ENCODE measurements around the gene MAMSTR. TPM values are rescaled to one million over a fixed set of nuclear protein-coding genes. Genes with fewer than 3 reads are reported as not detected.

MAMSTR gene
- total RNA-seq, 4 donors from 2014 or later: 0.57 to 1.6 (median 1.5) TPM

DNA sequence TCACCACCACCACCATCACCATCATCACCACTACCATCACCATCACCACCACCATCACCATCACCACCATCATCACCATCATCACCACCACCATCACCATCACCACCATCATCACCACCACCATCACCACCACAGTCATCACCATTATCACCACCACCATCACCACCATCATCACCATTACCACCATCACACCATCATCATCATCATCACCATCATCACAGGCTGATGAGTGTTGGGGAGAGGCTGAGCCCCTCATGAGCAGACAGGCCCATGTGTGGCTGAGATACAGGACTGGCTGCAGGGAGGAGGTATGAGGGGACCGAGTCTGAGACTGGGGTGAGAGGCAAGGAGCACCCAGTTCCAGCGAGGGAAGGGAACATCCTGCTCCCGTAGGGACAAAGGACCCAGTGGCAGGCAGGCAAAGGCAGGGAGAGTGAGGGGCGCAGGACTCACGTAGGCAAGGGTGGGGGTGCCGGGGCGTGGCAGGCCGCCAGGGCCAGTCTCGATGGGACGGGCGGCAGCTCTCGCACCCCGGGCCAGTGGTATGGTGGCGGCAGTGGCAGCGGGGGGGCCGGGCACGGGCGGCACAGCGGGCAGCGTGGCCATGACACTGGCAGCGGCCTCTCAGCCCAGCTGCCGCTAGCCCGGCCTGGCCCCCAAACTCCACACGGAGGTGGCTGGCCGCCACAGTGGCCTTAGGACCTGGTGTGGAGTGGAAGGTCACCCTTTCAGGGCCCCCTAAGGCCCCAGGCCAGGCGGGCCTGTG is 49.4 kb downstream of the MAMSTR start:
- Histone ChIP-seq H3K9me3 (no peaks in the 10 kb centered on the region), H3K27ac (no peak overlapping the region), H3K4me3 (no peak overlapping the region), H3K4me1 (peaks cover 2% of the 10 kb centered on the region), H3K27me3 (no peaks in the 10 kb centered on the region), H3K36me3 (no peaks in the 10 kb centered on the region)
- no peak for DNase-seq (ENCODE audit: low spot score in 2 of 2)
- TF ChIP-seq POLR2A (IDR thresholded peaks at IDR 0.05) (no peak), EP300 (IDR thresholded peaks at IDR 0.05) (no peak), POLR2AphosphoS5 (IDR thresholded peaks at IDR 0.05) (no peak)
- TF ChIP-seq, protein P1, sequence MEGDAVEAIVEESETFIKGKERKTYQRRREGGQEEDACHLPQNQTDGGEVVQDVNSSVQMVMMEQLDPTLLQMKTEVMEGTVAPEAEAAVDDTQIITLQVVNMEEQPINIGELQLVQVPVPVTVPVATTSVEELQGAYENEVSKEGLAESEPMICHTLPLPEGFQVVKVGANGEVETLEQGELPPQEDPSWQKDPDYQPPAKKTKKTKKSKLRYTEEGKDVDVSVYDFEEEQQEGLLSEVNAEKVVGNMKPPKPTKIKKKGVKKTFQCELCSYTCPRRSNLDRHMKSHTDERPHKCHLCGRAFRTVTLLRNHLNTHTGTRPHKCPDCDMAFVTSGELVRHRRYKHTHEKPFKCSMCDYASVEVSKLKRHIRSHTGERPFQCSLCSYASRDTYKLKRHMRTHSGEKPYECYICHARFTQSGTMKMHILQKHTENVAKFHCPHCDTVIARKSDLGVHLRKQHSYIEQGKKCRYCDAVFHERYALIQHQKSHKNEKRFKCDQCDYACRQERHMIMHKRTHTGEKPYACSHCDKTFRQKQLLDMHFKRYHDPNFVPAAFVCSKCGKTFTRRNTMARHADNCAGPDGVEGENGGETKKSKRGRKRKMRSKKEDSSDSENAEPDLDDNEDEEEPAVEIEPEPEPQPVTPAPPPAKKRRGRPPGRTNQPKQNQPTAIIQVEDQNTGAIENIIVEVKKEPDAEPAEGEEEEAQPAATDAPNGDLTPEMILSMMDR (IDR thresholded peaks at IDR 0.05): no peak
- 90% methylated on average over 8 of the region's 26 CpGs for WGBS

DNA sequence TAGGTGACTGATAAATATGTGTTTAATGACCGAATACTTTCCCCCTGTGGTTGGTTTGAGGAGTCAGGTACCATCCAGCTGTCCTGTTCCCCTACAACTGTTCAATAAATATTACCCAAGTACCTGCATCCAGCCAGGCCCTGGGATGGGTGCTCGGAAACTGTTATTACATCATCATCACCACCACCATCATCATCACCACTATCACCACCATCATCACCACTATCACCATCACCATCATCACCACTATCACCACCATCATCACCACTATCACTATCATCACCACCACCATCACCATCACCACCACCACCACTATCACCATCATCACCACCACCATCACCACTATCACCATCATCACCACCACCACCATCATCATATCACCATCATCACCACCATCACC is 50.8 kb downstream of the MAMSTR start:
- TF ChIP-seq POLR2A (IDR thresholded peaks at IDR 0.05) (no peak), POLR2AphosphoS5 (IDR thresholded peaks at IDR 0.05) (no peak), EP300 (IDR thresholded peaks at IDR 0.05) (no peak)
- TF ChIP-seq, protein P1 (IDR thresholded peaks at IDR 0.05): no peak
- DNase-seq (ENCODE audit: low spot score in 2 of 2): no peak
- Histone ChIP-seq H3K4me1 (no peaks in the 10 kb centered on the region), H3K4me3 (no peak overlapping the region), H3K36me3 (no peaks in the 10 kb centered on the region), H3K27ac (no peak overlapping the region), H3K9me3 (no peaks in the 10 kb centered on the region), H3K27me3 (no peaks in the 10 kb centered on the region)
- WGBS: 90% methylated on average over 2 of the region's 2 CpGs

DNA sequence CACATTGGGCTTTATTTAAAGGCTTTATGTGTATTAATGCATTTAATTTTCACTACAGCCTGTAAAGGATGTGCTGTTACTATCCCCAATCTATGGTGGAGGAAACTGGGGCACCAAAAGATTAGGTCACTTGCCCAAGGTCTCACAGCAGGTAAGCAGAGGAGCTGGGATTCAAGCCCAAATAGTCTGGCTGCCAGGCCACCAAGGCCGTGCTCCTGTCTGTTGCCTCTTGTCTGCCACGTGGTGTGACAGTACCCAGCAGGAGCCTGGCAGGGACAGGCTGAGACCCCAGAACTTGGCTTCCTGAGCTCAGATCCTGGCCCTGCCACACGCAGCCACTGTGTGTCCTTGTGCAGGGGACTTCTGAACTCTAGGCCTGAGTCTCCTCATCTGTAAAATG is 51.2 kb downstream of the MAMSTR start:
- TF ChIP-seq EP300 (IDR thresholded peaks at IDR 0.05) (no peak), POLR2A (IDR thresholded peaks at IDR 0.05) (no peak), POLR2AphosphoS5 (IDR thresholded peaks at IDR 0.05) (no peak)
- TF ChIP-seq, protein P1 (IDR thresholded peaks at IDR 0.05): no peak
- H3K27ac ChIP-seq: no peak overlapping the region
- no peaks in the 10 kb centered on the region for H3K36me3 ChIP-seq
- no peaks in the 10 kb centered on the region for H3K4me1 ChIP-seq
- H3K4me3 ChIP-seq: no peak overlapping the region
- 100% methylated on average over 1 of the region's 3 CpGs for WGBS
- no peaks in the 10 kb centered on the region for H3K9me3 ChIP-seq
- H3K27me3 ChIP-seq: no peaks in the 10 kb centered on the region
- DNase-seq (ENCODE audit: low spot score in 2 of 2): no peak

DNA sequence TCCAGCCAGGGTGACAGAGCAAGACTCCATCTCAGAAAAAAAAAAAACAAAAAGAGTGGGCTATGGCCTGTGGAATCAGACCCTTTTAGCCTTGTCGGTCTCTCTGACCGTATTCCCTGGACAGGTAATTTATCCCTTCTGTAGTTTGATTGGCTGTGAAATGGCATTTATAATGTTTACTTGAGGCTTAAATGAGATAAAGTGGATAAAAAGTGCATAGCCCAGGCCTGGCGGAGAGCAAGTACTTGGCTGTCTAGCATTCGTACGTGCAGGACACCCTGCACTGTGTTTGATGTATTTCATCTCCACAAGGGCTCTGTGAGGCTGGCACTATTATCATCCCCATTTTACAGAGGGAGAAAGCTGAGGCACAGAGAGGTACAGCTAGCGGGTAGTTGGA is 53.7 kb downstream of the MAMSTR start:
- no peaks in the 10 kb centered on the region for H3K27me3 ChIP-seq
- no peak overlapping the region for H3K4me3 ChIP-seq
- H3K9me3 ChIP-seq: no peaks in the 10 kb centered on the region
- 95% methylated on average over 6 of the region's 6 CpGs for WGBS
- no peak for TF ChIP-seq EP300 (IDR thresholded peaks at IDR 0.05)
- TF ChIP-seq, protein P1 (IDR thresholded peaks at IDR 0.05): no peak
- no peak for TF ChIP-seq POLR2A (IDR thresholded peaks at IDR 0.05)
- TF ChIP-seq POLR2AphosphoS5 (IDR thresholded peaks at IDR 0.05): no peak
- peaks cover 3% of the 10 kb centered on the region for H3K4me1 ChIP-seq
- H3K27ac ChIP-seq: no peak overlapping the region
- H3K36me3 ChIP-seq: no peaks in the 10 kb centered on the region
- no peak for DNase-seq (ENCODE audit: low spot score in 2 of 2)

DNA sequence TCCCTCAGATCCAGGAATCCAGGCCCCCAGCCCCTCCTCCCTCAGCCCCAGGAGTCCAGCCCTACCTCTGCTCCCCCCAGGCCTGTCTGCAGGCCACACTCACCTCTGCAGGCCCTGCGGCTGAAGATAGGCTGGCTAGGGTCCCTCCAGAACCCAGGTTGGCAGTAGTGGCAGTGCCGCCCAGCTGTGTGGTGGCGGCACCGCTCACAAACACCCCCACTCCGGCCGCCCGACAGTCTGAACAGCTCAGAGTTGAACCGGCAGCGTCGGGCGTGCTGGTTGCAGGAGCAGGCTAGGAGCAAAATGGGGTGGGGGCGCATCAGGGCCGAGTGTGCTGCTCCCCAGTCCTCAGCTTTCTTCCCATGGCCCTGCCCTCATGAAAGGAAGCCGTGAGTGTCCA is 55.0 kb downstream of the MAMSTR start:
- H3K27me3 ChIP-seq: no peaks in the 10 kb centered on the region
- 89% methylated on average over 10 of the region's 14 CpGs for WGBS

More for the DNA sequence above, 55.0 kb downstream of the MAMSTR start:
- DNase-seq (ENCODE audit: low spot score in 2 of 2): peak in 1 of 2 donors; percentile 51
- Histone ChIP-seq H3K4me3 (no peak overlapping the region), H3K4me1 (peaks cover 9% of the 10 kb centered on the region), H3K36me3 (no peaks in the 10 kb centered on the region), H3K27ac (no peak overlapping the region), H3K9me3 (no peaks in the 10 kb centered on the region)
- TF ChIP-seq EP300 (IDR thresholded peaks at IDR 0.05) (no peak), POLR2A (IDR thresholded peaks at IDR 0.05) (no peak), POLR2AphosphoS5 (IDR thresholded peaks at IDR 0.05) (no peak)
- TF ChIP-seq, protein P1 (IDR thresholded peaks at IDR 0.05): no peak
